ENCODE data around the gene GPR62. TPM values are rescaled to one million over a fixed set of nuclear protein-coding genes. Genes with fewer than 3 reads are reported as not detected.
"Not testable (repeated sequence)": the region's sequence is repeated elsewhere in the genome, so short reads cannot be mapped to it uniquely, and the experiment has no call there.

Gene GPR62
- total and polyA plus RNA-seq, 2 of the 8 experiments (the other 6 are each of a cell fraction or from before 2014, with no cell fraction given): 0.22 to 0.29 TPM

DNA sequence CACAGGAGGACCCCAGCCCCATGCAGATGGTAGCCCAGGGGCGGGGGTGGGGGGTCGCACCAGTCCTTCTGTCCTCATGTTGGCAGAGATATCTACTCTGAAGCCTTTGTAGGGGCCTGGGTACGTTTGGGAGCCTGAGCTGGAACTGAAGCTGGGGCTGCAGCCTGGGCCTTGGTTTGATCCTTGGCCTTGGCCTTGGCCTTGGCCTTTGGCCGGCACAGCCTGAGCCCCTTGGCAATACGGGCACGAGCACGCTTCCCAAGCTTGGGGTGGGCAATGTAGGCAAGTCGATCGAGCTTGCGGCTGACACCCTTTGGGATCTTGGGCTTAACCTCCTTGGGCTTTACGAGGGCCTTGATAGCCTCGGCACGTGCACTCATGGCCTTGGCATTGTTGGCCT, 38.5 kb downstream of the GPR62 start:
- H3K4me3 ChIP-seq (ENCODE audit: extremely low read depth in 1 of 4, insufficient read depth in 2 of 4, low read depth in 3 of 4, low read length in 4 of 4); H3K79me1 ChIP-seq (ENCODE audit: low read depth, low read length): not testable (repeated sequence)

More for the DNA sequence above, 38.5 kb downstream of the GPR62 start:
- Histone ChIP-seq H3K4me1 (replicated peaks in 1 of 4; ENCODE audit: control insufficient read depth in 3 of 4, insufficient read depth in 4 of 4, low read length in 3 of 4) (peaks cover 4 to 20% (median 8%) of the 10 kb centered on the region in 4 experiments; a peak in 5 of 7 replicates), H3K79me2 (ENCODE audit: control insufficient read depth in 1 of 2, insufficient read depth in 2 of 2, low read length in 2 of 2) (peaks cover 0 to 17% of the 10 kb centered on the region in 2 experiments; a peak in 3 of 4 replicates), H3K36me3 (ENCODE audit: control insufficient read depth in 2 of 4, insufficient read depth in 4 of 4, low read length in 3 of 4) (peaks cover 17 to 39% (median 28%) of the 10 kb centered on the region in 4 experiments)
- not testable (repeated sequence) for H3K9ac ChIP-seq (replicated peaks in 1 of 4; ENCODE audit: extremely low read depth in 1 of 4, low read depth in 3 of 4, low read length in 3 of 4); H3K14ac ChIP-seq (ENCODE audit: insufficient read length); H2BK5ac ChIP-seq (ENCODE audit: low read depth, low read length); H4K20me1 ChIP-seq (replicated peaks in 1 of 2; ENCODE audit: control insufficient read depth in 1 of 2, insufficient read depth in 2 of 2, low read length in 2 of 2); H2BK15ac ChIP-seq (ENCODE audit: low read length); H2AFZ ChIP-seq (ENCODE audit: low read length); H3K9me3 ChIP-seq (ENCODE audit: insufficient read depth in 2 of 2, low read depth in 1 of 2, low read length in 1 of 2); DNase-seq (ENCODE audit: low read depth in 1 of 2, low spot score in 2 of 2); H3K56ac ChIP-seq (replicated peaks; ENCODE audit: insufficient read length, low read depth, low read length); FAIRE-seq; H3K23ac ChIP-seq (ENCODE audit: insufficient read length); H4K5ac ChIP-seq (ENCODE audit: insufficient read length, low read depth, low read length); H3K4ac ChIP-seq (replicated peaks; ENCODE audit: insufficient read length, low read depth, low read length); H3K4me2 ChIP-seq (ENCODE audit: insufficient read depth in 1 of 2, low read depth in 2 of 2, low read length in 2 of 2); H3K23me2 ChIP-seq (ENCODE audit: low read depth, low read length); H4K8ac ChIP-seq (ENCODE audit: extremely low read depth, insufficient read depth, low read length); H2AK5ac ChIP-seq (ENCODE audit: low read depth, low read length); H4K91ac ChIP-seq (replicated peaks; ENCODE audit: insufficient read length, low read length); H2BK120ac ChIP-seq (replicated peaks; ENCODE audit: low read depth, low read length); H3K27ac ChIP-seq (ENCODE audit: low read depth, low read length); H3K18ac ChIP-seq (ENCODE audit: extremely low read depth, low read length); H2BK12ac ChIP-seq (ENCODE audit: low read depth, low read length); H3K27me3 ChIP-seq (replicated peaks in 1 of 4; ENCODE audit: control insufficient read depth in 3 of 4, extremely low read depth in 1 of 4, insufficient read depth in 3 of 4, low read length in 3 of 4); H2BK20ac ChIP-seq (ENCODE audit: low read length)
- ChIA-PET CTCF (ENCODE audit: partially characterized antibody) (interaction anchor here (0.6 to 6.2 kb wide), 4 partner anchors 12 to 1426 kb away, joined by 3 to 46 read pairs (median 13); partner anchors contain the start of genes ABHD14A, ABHD14B and ACY1), POLR2A (ENCODE audit: partially characterized antibody) (interaction anchor here (0.7 to 25.9 kb wide), 16 partner anchors 13 to 456 kb away, joined by 3 to 923 read pairs (median 16); partner anchors contain the start of genes ABHD14A, ABHD14B, ACY1 and DUSP7)
- WGBS, 2 experiments (ENCODE audit: extremely low coverage in 1 of 2, insufficient coverage in 1 of 2, insufficient read length in 1 of 2, insufficient replicate concordance in 2 of 2, low coverage in 1 of 2, low lambda C conversion rate in 2 of 2, missing lambda C conversion rate in 1 of 2): 93% methylated on average over 5 of the region's 13 CpGs; no CpG with 5 or more reads in 1 of the 2 experiments
- TF ChIP-seq POLR2AphosphoS5 (IDR thresholded peaks at IDR 0.05; ENCODE audit: low read depth, low read length): 0 out of 2 replicates have a peak, but pooled peaks have one; percentile 1

Measured in H1 (cell line).